MM.1S (cell line): ENCODE results near the gene COQ8A.

ENCODE experiments used
- DNase-seq: peaks from one replicate; pipeline ENCODE4 v3.0.0-alpha.2; 2015
- H2AFZ ChIP-seq: fragments of 300-600 bp; sonication (generic); 2 replicates; pipeline ENCODE4 v1.6.0; 2016; ENCODE audit warnings: antibody characterized with exemption, low read length
- H3F3A ChIP-seq: fragments of 300-600 bp; sonication (generic); 2 replicates; pipeline ENCODE4 v1.6.1; 2016; ENCODE audit warnings: mild to moderate bottlenecking, antibody characterized with exemption, low read length, moderate library complexity, mixed read lengths; ENCODE audit not compliant: insufficient read depth
- H3K27ac ChIP-seq: fragments of 300-600 bp; sonication (generic); 2 replicates; pipeline ENCODE4 v1.5.1; 2016; ENCODE audit warnings: mild to moderate bottlenecking, low read length
- H3K27me3 ChIP-seq: fragments of 300-600 bp; sonication (generic); replicated peaks from 2 replicates; pipeline ENCODE4 v1.6.0; 2016; ENCODE audit warnings: low read length; ENCODE audit not compliant: insufficient read depth
- H3K36me3 ChIP-seq: fragments of 300-600 bp; sonication (generic); replicated peaks from 2 replicates; pipeline ENCODE4 v1.6.1; 2016; ENCODE audit warnings: mild to moderate bottlenecking, low read length, mixed read lengths; ENCODE audit not compliant: insufficient read depth
- H3K4me1 ChIP-seq: fragments of 300-600 bp; sonication (generic); 2 replicates; pipeline ENCODE4 v1.6.1; 2016; ENCODE audit warnings: low read length, mixed read lengths
- H3K4me2 ChIP-seq: fragments of 300-600 bp; sonication (generic); 2 replicates; pipeline ENCODE4 v1.6.0; 2016; ENCODE audit warnings: low read depth, low read length
- H3K4me3 ChIP-seq: fragments of 300-600 bp; sonication (generic); 2 replicates; pipeline ENCODE4 v1.5.1; 2016; ENCODE audit warnings: low read length, mixed read lengths
- H3K79me2 ChIP-seq: fragments of 300-600 bp; sonication (generic); 2 replicates; pipeline ENCODE4 v1.6.1; 2016; ENCODE audit warnings: mixed run types, low read length, mixed read lengths
- H3K9ac ChIP-seq: fragments of 300-600 bp; sonication (generic); 2 replicates; pipeline ENCODE4 v1.6.1; 2016; ENCODE audit warnings: low read length, mixed read lengths
- H3K9me2 ChIP-seq: fragments of 300-600 bp; sonication (generic); replicated peaks from 2 replicates; pipeline ENCODE4 v1.6.1; 2016; ENCODE audit warnings: mild to moderate bottlenecking, low read length, mixed read lengths; ENCODE audit not compliant: insufficient read depth
- H3K9me3 ChIP-seq: fragments of 300-600 bp; sonication (generic); replicated peaks from 2 replicates; pipeline ENCODE4 v1.6.1; 2016; ENCODE audit warnings: mild to moderate bottlenecking, low read length, mixed read lengths; ENCODE audit not compliant: insufficient read depth
- H4K20me1 ChIP-seq: fragments of 300-600 bp; sonication (generic); 2 replicates; pipeline ENCODE4 v1.6.1; 2016; ENCODE audit warnings: mild to moderate bottlenecking, low read length, moderate library complexity, mixed read lengths; ENCODE audit not compliant: insufficient read depth
- CTCF ChIP-seq: fragments of 300-600 bp; sonication (generic); IDR thresholded peaks from 2 replicates; pipeline ENCODE4 v1.5.1; 2016; ENCODE audit warnings: antibody characterized with exemption, low read length, mixed read lengths
- EZH2 ChIP-seq: fragments of 300-600 bp; sonication (generic); optimal IDR thresholded peaks from 2 replicates; pipeline ENCODE3; 2017; ENCODE audit warnings: low read depth, mild to moderate bottlenecking, antibody characterized with exemption, low read length, mixed read lengths
- EZH2phosphoT487 ChIP-seq: fragments of 300-600 bp; sonication (generic); IDR thresholded peaks from 2 replicates; pipeline ENCODE4 v1.6.1; 2018; ENCODE audit warnings: antibody characterized with exemption, low read length

COQ8A gene

DNA sequence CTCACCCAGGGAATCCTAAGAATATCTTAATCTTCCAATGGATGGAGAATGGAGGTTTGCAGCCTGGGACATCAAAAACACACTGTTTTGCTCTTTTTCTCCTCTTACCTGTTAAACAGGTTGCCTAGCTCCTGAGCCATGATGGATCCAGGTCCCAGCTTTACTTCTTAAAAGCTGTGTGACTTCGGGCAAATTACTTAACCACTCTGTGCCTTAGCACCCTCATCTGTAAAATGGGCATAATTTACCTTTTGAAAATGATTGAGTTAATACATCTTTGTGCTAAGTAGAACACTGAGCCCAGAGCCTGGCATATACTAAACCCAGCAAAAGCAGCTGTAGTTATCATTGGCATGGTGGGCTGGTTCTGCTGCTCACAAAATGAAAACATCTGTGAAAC lies 10.2 kb downstream of the COQ8A start:
- no peaks in the 10 kb centered on the region for H3F3A ChIP-seq
- peaks cover 99% of the 10 kb centered on the region for H3K79me2 ChIP-seq
- H4K20me1 ChIP-seq, result peaks cover 9% of the 10 kb centered on the region; the same call in 1 of the 2 replicates

GRCh38 chr1:226950871-226951270 lies 10.8 kb downstream of the COQ8A start:
- no peaks in the 10 kb centered on the region for H3K36me3 ChIP-seq
- H3K9me2 ChIP-seq, result no peaks in the 10 kb centered on the region
- DNase-seq, result no peak
- peaks cover 96% of the 10 kb centered on the region for H3K79me2 ChIP-seq
- H3F3A ChIP-seq, result no peaks in the 10 kb centered on the region
- no peak overlapping the region for H2AFZ ChIP-seq
- H3K4me1 ChIP-seq, result no peaks in the 10 kb centered on the region
- no peak overlapping the region for H3K4me2 ChIP-seq
- peaks cover 9% of the 10 kb centered on the region; the same call in 1 of the 2 replicates for H4K20me1 ChIP-seq
- H3K9me3 ChIP-seq, result no peaks in the 10 kb centered on the region
- H3K27me3 ChIP-seq, result no peaks in the 10 kb centered on the region
- H3K9ac ChIP-seq, result no peak overlapping the region
- H3K27ac ChIP-seq, result no peak overlapping the region
- TF ChIP-seq EZH2phosphoT487 (no peak), CTCF (no peak), EZH2 (no peak)
- no peak overlapping the region for H3K4me3 ChIP-seq

More for the DNA sequence above, 10.2 kb downstream of the COQ8A start:
- no peaks in the 10 kb centered on the region for H3K9me3 ChIP-seq
- no peak overlapping the region for H3K4me2 ChIP-seq
- H3K4me3 ChIP-seq, result no peak overlapping the region
- H3K27me3 ChIP-seq, result no peaks in the 10 kb centered on the region
- H3K9me2 ChIP-seq, result no peaks in the 10 kb centered on the region
- no peak for DNase-seq
- H3K9ac ChIP-seq, result no peak overlapping the region
- H3K27ac ChIP-seq, result no peak overlapping the region
- H3K4me1 ChIP-seq, result no peaks in the 10 kb centered on the region
- TF ChIP-seq EZH2, result no peak
- TF ChIP-seq CTCF, result no peak
- TF ChIP-seq EZH2phosphoT487, result no peak
- H3K36me3 ChIP-seq, result no peaks in the 10 kb centered on the region
- H2AFZ ChIP-seq, result no peak overlapping the region

DNA sequence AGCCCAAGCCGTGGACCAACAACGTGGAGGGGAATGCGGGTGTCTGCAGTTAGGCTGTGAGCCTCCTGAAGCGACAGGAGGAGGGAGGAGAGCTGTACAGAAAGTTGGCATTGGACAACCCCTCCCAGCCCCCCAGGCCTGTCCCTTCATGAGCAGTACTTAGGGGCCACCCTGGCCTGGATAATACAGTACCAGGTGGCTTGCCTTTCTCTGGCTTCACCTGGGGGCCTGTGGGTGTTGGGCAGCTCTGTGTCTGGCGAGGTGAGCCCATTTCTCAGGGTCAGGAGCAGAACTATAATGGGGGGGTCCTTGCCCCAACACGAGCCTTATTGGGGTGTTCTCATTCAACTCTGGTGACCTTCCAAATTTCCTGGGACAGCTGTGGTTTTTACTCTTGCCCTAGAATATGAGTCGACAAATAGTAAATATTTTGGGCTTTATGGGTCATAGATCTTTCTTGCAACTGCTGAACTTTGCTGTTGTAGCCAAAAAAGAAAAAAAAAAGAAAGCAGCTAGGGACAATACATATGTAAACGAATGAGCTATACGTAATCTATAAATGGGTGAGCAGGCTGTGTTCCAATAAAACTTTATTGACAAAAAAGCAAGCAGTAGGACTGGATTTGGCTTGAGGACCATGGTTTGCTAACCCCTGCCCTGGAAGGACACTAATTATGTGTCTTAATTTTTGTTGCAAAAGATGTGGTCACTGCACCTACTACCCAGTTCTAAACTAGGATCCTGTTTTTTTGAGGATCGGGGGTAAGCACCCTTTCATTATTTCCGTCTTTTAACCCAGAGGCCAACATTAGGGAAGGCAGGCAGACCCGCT lies 11.4 kb downstream of the COQ8A start:
- Histone ChIP-seq H3K4me2 (no peak overlapping the region), H3F3A (no peaks in the 10 kb centered on the region), H4K20me1 (peaks cover 9% of the 10 kb centered on the region; the same call in 1 of the 2 replicates), H3K36me3 (no peaks in the 10 kb centered on the region), H3K4me3 (no peak overlapping the region), H2AFZ (no peak overlapping the region), H3K79me2 (peaks cover 89% of the 10 kb centered on the region), H3K9ac (no peak overlapping the region), H3K27ac (no peak overlapping the region), H3K9me2 (no peaks in the 10 kb centered on the region), H3K4me1 (no peaks in the 10 kb centered on the region), H3K9me3 (no peaks in the 10 kb centered on the region), H3K27me3 (no peaks in the 10 kb centered on the region)
- no peak for DNase-seq
- TF ChIP-seq EZH2phosphoT487, result no peak
- no peak for TF ChIP-seq EZH2
- TF ChIP-seq CTCF, result no peak
